OCI-LY7 (cell line): ENCODE measurements around the gene SPRED2. TPM values are rescaled to one million over a fixed set of nuclear protein-coding genes. Genes with fewer than 3 reads are reported as not detected.
"Not testable (repeated sequence)": the region's sequence is repeated elsewhere in the genome, so short reads cannot be mapped to it uniquely, and the experiment has no call there.

Experiments
- BruUV-seq: library from RNA; stranded (reverse); fragments of 400-500 nt; replicated peaks from 2 replicates; lab custom pipeline; 2021; lab: Mats Ljungman, UMichigan
- CTCF ChIA-PET: fragments of 300-600 bp; sonication (Branson Sonifier 250); formaldehyde crosslinking; loops from one replicate; lab custom pipeline; 2022; ENCODE audit warnings: antibody characterized with exemption; ENCODE audit not compliant: unreplicated experiment; lab: Charles Lee
- POLR2A ChIA-PET: fragments of 300-600 bp; sonication (Branson Sonifier 250); formaldehyde crosslinking; loops from one replicate; lab custom pipeline; 2022; ENCODE audit warnings: antibody characterized with exemption; lab: Charles Lee
- DNase-seq: peaks from one replicate; pipeline ENCODE4 v3.0.0-alpha.2; 2015; ENCODE audit warnings: low spot score
- H2AFZ ChIP-seq: fragments of 200-600 bp; sonication (generic), shearing (Covaris generic); 2 replicates; pipeline ENCODE4 v1.6.1; 2014; ENCODE audit warnings: mild to moderate bottlenecking, antibody characterized with exemption, low read length, moderate library complexity
- H3K27ac ChIP-seq: fragments of 200-600 bp; sonication (generic); 2 replicates; pipeline ENCODE4 v1.5.1; 2014; ENCODE audit warnings: mixed run types, low read depth, mild to moderate bottlenecking, moderate library complexity, low read length, inconsistent platforms; ENCODE audit not compliant: poor library complexity, severe bottlenecking
- H3K36me3 ChIP-seq: fragments of 200-600 bp; sonication (generic); 2 replicates; pipeline ENCODE4 v1.6.1; 2014; ENCODE audit warnings: mild to moderate bottlenecking, antibody characterized with exemption, low read length, moderate library complexity, mixed read lengths; ENCODE audit not compliant: insufficient read depth
- H3K4me1 ChIP-seq: fragments of 200-600 bp; sonication (generic); 2 replicates; pipeline ENCODE4 v1.5.1; 2014; ENCODE audit warnings: mild to moderate bottlenecking, low read length; ENCODE audit not compliant: insufficient read depth, poor library complexity, severe bottlenecking
- H3K4me2 ChIP-seq: fragments of 200-600 bp; sonication (generic); 2 replicates; pipeline ENCODE4 v1.6.1; 2014; ENCODE audit warnings: mild to moderate bottlenecking, low read length
- H3K4me3 ChIP-seq: fragments of 200-600 bp; sonication (generic); 2 replicates; pipeline ENCODE4 v1.5.1; 2014; ENCODE audit warnings: mild to moderate bottlenecking, low read depth, low read length; ENCODE audit not compliant: poor library complexity, severe bottlenecking
- H3K79me2 ChIP-seq: fragments of 200-600 bp; sonication (generic); 2 replicates; pipeline ENCODE4 v1.6.1; 2016; ENCODE audit warnings: low read depth, mild to moderate bottlenecking, low read length, moderate library complexity, mixed read lengths; ENCODE audit not compliant: insufficient read depth
- H3K9me2 ChIP-seq: fragments of 200-600 bp; sonication (generic); 2 replicates; pipeline ENCODE4 v1.6.1; 2016; ENCODE audit warnings: mild to moderate bottlenecking, low read length, mixed read lengths; ENCODE audit not compliant: insufficient read depth
- H3K9me3 ChIP-seq: fragments of 200-600 bp; sonication (generic); 2 replicates; pipeline ENCODE4 v1.6.1; 2014; ENCODE audit warnings: mild to moderate bottlenecking, mixed run types, low read length, mixed read lengths
- H4K20me1 ChIP-seq: fragments of 200-600 bp; sonication (generic); 2 replicates; pipeline ENCODE4 v1.6.1; 2014; ENCODE audit warnings: mild to moderate bottlenecking, antibody characterized with exemption, low read length, moderate library complexity, mixed read lengths; ENCODE audit not compliant: insufficient read depth
- CTCF ChIP-seq: fragments of 200-600 bp; sonication (generic); conservative IDR thresholded peaks from 2 replicates; pipeline ENCODE4 v1.5.1; 2014; ENCODE audit warnings: mild to moderate bottlenecking, antibody characterized with exemption, low read length, moderate library complexity, mixed read lengths
- EZH2phosphoT487 ChIP-seq: fragments of 200-600 bp; sonication (generic); IDR thresholded peaks from 2 replicates; pipeline ENCODE4 v1.6.1; 2018; ENCODE audit warnings: low read depth, borderline replicate concordance, mild to moderate bottlenecking, mixed run types, antibody characterized with exemption, low read length, moderate library complexity, mixed read lengths
- intact Hi-C: fragments of 100-400 bp; cut with micrococcal nuclease; formaldehyde crosslinking; loops from one replicate; pipeline ENCODE4 v1.10.0; 2022; ENCODE audit not compliant: unreplicated experiment
- total RNA-seq, 2 experiments: library from RNA; depleted of rRNA in 1 of 2; stranded (reverse); fragments of >200 nt in 1 of 2; shearing (Covaris generic) in 1 of 2; gene quantifications; 2 replicates each; pipeline ENCODE4 v1.2.3, GENCODE V29; 2014 to 2022

SPRED2 gene
- total RNA-seq, 2 experiments from 2014 or later: 8.0 to 49.1 TPM

- CTCF ChIA-PET: no interaction called here
- H3K4me2 ChIP-seq: no peak overlapping the region
- H3K4me1 ChIP-seq: peaks cover 28% of the 10 kb centered on the region
- no TSS peak for BruUV-seq
- H3K36me3 ChIP-seq: peaks cover 65% of the 10 kb centered on the region
- no peak overlapping the region for H2AFZ ChIP-seq
- H3K27ac ChIP-seq: no peak overlapping the region
- 0 out of 2 replicates have a peak, but pooled peaks cover 9% of the 10 kb centered on the region for H3K9me3 ChIP-seq
- H3K79me2 ChIP-seq: no peaks in the 10 kb centered on the region
- intact Hi-C loops: no loop called here
- TF ChIP-seq EZH2phosphoT487 (no peak), CTCF (no peak)
- no peak overlapping the region for H3K4me3 ChIP-seq
- H4K20me1 ChIP-seq: no peaks in the 10 kb centered on the region
- DNase-seq: no peak
- H3K9me2 ChIP-seq: no peaks in the 10 kb centered on the region
- POLR2A ChIA-PET: no interaction called here
Measured at GRCh38 chr2:65317841-65318240, 114.6 kb downstream of the SPRED2 start.

GRCh38 chr2:65317351-65317750 is 115.0 kb downstream of the SPRED2 start:
- Histone ChIP-seq H3K4me1 (peaks cover 28% of the 10 kb centered on the region), H3K36me3 (peaks cover 70% of the 10 kb centered on the region)
- intact Hi-C loops, H2AFZ ChIP-seq, BruUV-seq, H3K9me2 ChIP-seq, H4K20me1 ChIP-seq, H3K9me3 ChIP-seq, H3K79me2 ChIP-seq, DNase-seq, H3K4me2 ChIP-seq, H3K4me3 ChIP-seq, CTCF ChIA-PET, H3K27ac ChIP-seq: not testable (repeated sequence)
- POLR2A ChIA-PET: interaction anchor here (0.6 kb wide), 1 partner anchor 246 kb away, joined by 3 read pairs; no protein-coding TSS in a partner anchor

GRCh38 chr2:65316072-65316471 is 116.3 kb downstream of the SPRED2 start:
- no peak overlapping the region for H3K4me2 ChIP-seq
- no peaks in the 10 kb centered on the region for H3K9me2 ChIP-seq
- peaks cover 79% of the 10 kb centered on the region for H3K36me3 ChIP-seq
- no peak overlapping the region for H3K4me3 ChIP-seq
- TF ChIP-seq EZH2phosphoT487 (no peak), CTCF (no peak)
- no peak overlapping the region for H2AFZ ChIP-seq
- DNase-seq: no peak
- H4K20me1 ChIP-seq: no peaks in the 10 kb centered on the region
- intact Hi-C loops: no loop called here
- CTCF ChIA-PET: no interaction called here
- POLR2A ChIA-PET: no interaction called here
- BruUV-seq: no TSS peak
- H3K9me3 ChIP-seq: 0 out of 2 replicates have a peak, but pooled peaks cover 9% of the 10 kb centered on the region
- no peaks in the 10 kb centered on the region for H3K79me2 ChIP-seq
- H3K27ac ChIP-seq: no peak overlapping the region
- peaks cover 16% of the 10 kb centered on the region for H3K4me1 ChIP-seq
